Caco-2 (cell line): Measurements from ENCODE around the gene DGKI. TPM values are rescaled to one million over a fixed set of nuclear protein-coding genes. Genes with fewer than 3 reads are reported as not detected.

Source experiments
- BruUV-seq: library from RNA; stranded (reverse); fragments of 400-500 nt; replicated peaks from 2 replicates; lab custom pipeline; 2021; lab: Mats Ljungman, UMichigan
- CTCF ChIA-PET: fragments of 300-600 bp; sonication (Branson Sonifier 250); formaldehyde crosslinking; loops from one replicate; lab custom pipeline; 2022; ENCODE audit warnings: antibody characterized with exemption; lab: Charles Lee
- POLR2A ChIA-PET: fragments of 300-600 bp; sonication (Branson Sonifier 250); formaldehyde crosslinking; loops from one replicate; lab custom pipeline; 2022; ENCODE audit warnings: antibody characterized with exemption; lab: Charles Lee
- DNase-seq, 2 experiments: peaks; one replicate each; pipeline versions ENCODE4 v3.0.0 to v3.0.0-alpha.2; 2020 to 2022
- H3K27me3 ChIP-seq: replicated peaks from 2 replicates; pipeline ENCODE4 v1.6.0; 2011; ENCODE audit warnings: low read length; ENCODE audit not compliant: control insufficient read depth, insufficient read depth
- H3K36me3 ChIP-seq: 2 replicates; pipeline ENCODE4 v1.5.1; 2011; ENCODE audit warnings: low read length; ENCODE audit not compliant: control insufficient read depth, insufficient read depth
- H3K4me1 ChIP-seq: fragments of 250-450 bp; sonication (Bioruptor Pico); 2 replicates; pipeline ENCODE4 v1.5.1; 2020; ENCODE audit warnings: mild to moderate bottlenecking
- H3K4me3 ChIP-seq: 2 replicates; pipeline ENCODE4 v1.5.1; 2011; ENCODE audit warnings: low read depth, mild to moderate bottlenecking, control low read depth, low read length
- H3K9me3 ChIP-seq: fragments of 250-450 bp; sonication (Bioruptor Pico); 2 replicates; pipeline ENCODE4 v1.5.1; 2020; ENCODE audit warnings: mild to moderate bottlenecking, moderate library complexity
- H3K27ac Mint-ChIP-seq: one replicate; pipeline ENCODE4 v1.8.0; 2022; ENCODE audit warnings: mixed read lengths; ENCODE audit not compliant: unreplicated experiment
- H3K27me3 Mint-ChIP-seq: one replicate; pipeline ENCODE4 v1.8.0; 2022; ENCODE audit warnings: mixed read lengths; ENCODE audit not compliant: insufficient read depth, unreplicated experiment
- H3K36me3 Mint-ChIP-seq: one replicate; pipeline ENCODE4 v1.8.0; 2022; ENCODE audit warnings: mild to moderate bottlenecking, mixed read lengths; ENCODE audit not compliant: insufficient read depth, unreplicated experiment
- H3K4me1 Mint-ChIP-seq: one replicate; pipeline ENCODE4 v1.8.0; 2022; ENCODE audit warnings: low read depth, mixed read lengths; ENCODE audit not compliant: unreplicated experiment
- H3K4me3 Mint-ChIP-seq: one replicate; pipeline ENCODE4 v1.8.0; 2022; ENCODE audit warnings: mild to moderate bottlenecking, moderate library complexity, mixed read lengths; ENCODE audit not compliant: unreplicated experiment
- H3K9me3 Mint-ChIP-seq: one replicate; pipeline ENCODE4 v1.8.0; 2022; ENCODE audit warnings: mixed read lengths; ENCODE audit not compliant: unreplicated experiment
- intact Hi-C: fragments of 100-400 bp; cut with micrococcal nuclease; formaldehyde crosslinking; loops from one replicate; pipeline ENCODE4 v1.10.0; 2022; ENCODE audit not compliant: unreplicated experiment
- total RNA-seq: library from RNA; stranded (reverse); gene quantifications from 2 replicates; pipeline ENCODE4 v1.2.3, GENCODE V29; 2022
- TF ChIP-seq, protein P1 (sequence below), 2 experiments: fragments of 200-600 bp in 1 of 2; IDR thresholded peaks; 1 replicate in 1 of 2; 2 replicates in 1 of 2; pipeline versions ENCODE4 v1.5.1 to v1.8.0; 2011 to 2022; ENCODE audit warnings: antibody characterized with exemption in 1 of 2, control low read depth in 1 of 2, inconsistent platforms in 1 of 2, low read depth in 1 of 2, low read length in 1 of 2, mild to moderate bottlenecking in 1 of 2, moderate library complexity in 1 of 2; ENCODE audit not compliant: insufficient read depth in 1 of 2, severe bottlenecking in 1 of 2, unreplicated experiment in 1 of 2

DGKI gene
- total RNA-seq, 1 experiment from 2014 or later, result 0.84 TPM

DNA sequence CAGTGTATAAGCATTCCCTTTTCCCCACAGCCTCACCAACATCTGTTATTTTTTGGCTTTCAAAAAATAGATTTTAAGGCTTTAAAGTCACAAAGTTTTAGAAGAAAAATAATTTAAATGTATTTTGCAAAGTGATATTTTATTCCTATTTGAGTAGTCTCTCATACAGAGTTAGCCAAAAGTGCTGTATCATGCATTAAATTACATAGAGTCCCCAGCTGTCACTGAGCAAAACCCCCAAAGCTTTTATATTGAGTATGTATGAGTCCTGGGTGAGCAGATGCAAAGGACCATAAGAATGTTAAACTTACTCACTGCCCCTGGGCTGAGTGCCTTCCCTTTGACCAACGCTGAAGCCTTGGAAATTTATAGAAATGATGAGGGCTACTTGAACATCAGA is 432.9 kb downstream of the DGKI start:
- H3K36me3 ChIP-seq, result no peaks in the 10 kb centered on the region
- CTCF ChIA-PET, result no interaction called here
- no peak overlapping the region for H3K4me3 ChIP-seq
- TF ChIP-seq, protein P1, sequence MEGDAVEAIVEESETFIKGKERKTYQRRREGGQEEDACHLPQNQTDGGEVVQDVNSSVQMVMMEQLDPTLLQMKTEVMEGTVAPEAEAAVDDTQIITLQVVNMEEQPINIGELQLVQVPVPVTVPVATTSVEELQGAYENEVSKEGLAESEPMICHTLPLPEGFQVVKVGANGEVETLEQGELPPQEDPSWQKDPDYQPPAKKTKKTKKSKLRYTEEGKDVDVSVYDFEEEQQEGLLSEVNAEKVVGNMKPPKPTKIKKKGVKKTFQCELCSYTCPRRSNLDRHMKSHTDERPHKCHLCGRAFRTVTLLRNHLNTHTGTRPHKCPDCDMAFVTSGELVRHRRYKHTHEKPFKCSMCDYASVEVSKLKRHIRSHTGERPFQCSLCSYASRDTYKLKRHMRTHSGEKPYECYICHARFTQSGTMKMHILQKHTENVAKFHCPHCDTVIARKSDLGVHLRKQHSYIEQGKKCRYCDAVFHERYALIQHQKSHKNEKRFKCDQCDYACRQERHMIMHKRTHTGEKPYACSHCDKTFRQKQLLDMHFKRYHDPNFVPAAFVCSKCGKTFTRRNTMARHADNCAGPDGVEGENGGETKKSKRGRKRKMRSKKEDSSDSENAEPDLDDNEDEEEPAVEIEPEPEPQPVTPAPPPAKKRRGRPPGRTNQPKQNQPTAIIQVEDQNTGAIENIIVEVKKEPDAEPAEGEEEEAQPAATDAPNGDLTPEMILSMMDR (IDR thresholded peaks at IDR 0.05; ENCODE audit: insufficient read depth in 1 of 2, low read depth in 1 of 2, low read length in 1 of 2, severe bottlenecking in 1 of 2, unreplicated experiment in 1 of 2), result no peak
- no peak overlapping the region for H3K27ac Mint-ChIP-seq
- H3K4me3 Mint-ChIP-seq, result no peak overlapping the region
- no peak for DNase-seq
- H3K4me1 ChIP-seq, result no peaks in the 10 kb centered on the region
- no peaks in the 10 kb centered on the region for H3K36me3 Mint-ChIP-seq
- H3K27me3 ChIP-seq, result no peaks in the 10 kb centered on the region; the same call in 1 of the 2 replicates
- intact Hi-C loops, result no loop called here
- no peaks in the 10 kb centered on the region for H3K9me3 ChIP-seq
- POLR2A ChIA-PET, result no interaction called here
- peaks cover 6% of the 10 kb centered on the region for H3K27me3 Mint-ChIP-seq
- no TSS peak for BruUV-seq
- no peaks in the 10 kb centered on the region for H3K9me3 Mint-ChIP-seq
- no peaks in the 10 kb centered on the region for H3K4me1 Mint-ChIP-seq

GRCh38 chr7:137411446-137411845 is 435.3 kb downstream of the DGKI start:
- Histone ChIP-seq H3K4me1 (no peaks in the 10 kb centered on the region), H3K27me3 (no peaks in the 10 kb centered on the region; the same call in 1 of the 2 replicates), H3K9me3 (no peaks in the 10 kb centered on the region), H3K4me3 (no peak overlapping the region), H3K36me3 (no peaks in the 10 kb centered on the region)
- no peak for DNase-seq
- intact Hi-C loops, result no loop called here
- BruUV-seq, result no TSS peak
- H3K9me3 Mint-ChIP-seq, result no peaks in the 10 kb centered on the region
- no peaks in the 10 kb centered on the region for H3K4me1 Mint-ChIP-seq
- no peaks in the 10 kb centered on the region for H3K36me3 Mint-ChIP-seq
- TF ChIP-seq, protein P1 (IDR thresholded peaks at IDR 0.05; ENCODE audit: insufficient read depth in 1 of 2, low read depth in 1 of 2, low read length in 1 of 2, severe bottlenecking in 1 of 2, unreplicated experiment in 1 of 2), result no peak
- H3K27me3 Mint-ChIP-seq, result peaks cover 9% of the 10 kb centered on the region
- no peak overlapping the region for H3K4me3 Mint-ChIP-seq
- ChIA-PET CTCF (no interaction called here), POLR2A (no interaction called here)
- H3K27ac Mint-ChIP-seq, result no peak overlapping the region

- Mint-ChIP-seq H3K36me3 (no peaks in the 10 kb centered on the region), H3K9me3 (no peaks in the 10 kb centered on the region), H3K27ac (no peak overlapping the region), H3K4me3 (no peak overlapping the region), H3K4me1 (no peaks in the 10 kb centered on the region), H3K27me3 (peaks cover 9% of the 10 kb centered on the region)
- H3K27me3 ChIP-seq, result no peaks in the 10 kb centered on the region; the same call in 1 of the 2 replicates
- H3K4me1 ChIP-seq, result no peaks in the 10 kb centered on the region
- no peaks in the 10 kb centered on the region for H3K9me3 ChIP-seq
- no peaks in the 10 kb centered on the region for H3K36me3 ChIP-seq
- TF ChIP-seq, protein P1 (IDR thresholded peaks at IDR 0.05; ENCODE audit: insufficient read depth in 1 of 2, low read depth in 1 of 2, low read length in 1 of 2, severe bottlenecking in 1 of 2, unreplicated experiment in 1 of 2), result no peak
- no TSS peak for BruUV-seq
- intact Hi-C loops, result no loop called here
- CTCF ChIA-PET, result no interaction called here
- POLR2A ChIA-PET, result no interaction called here
- DNase-seq, result no peak
- H3K4me3 ChIP-seq, result no peak overlapping the region
Measured at GRCh38 chr7:137408126-137408525, 438.6 kb downstream of the DGKI start.
